ENCODE data around the gene TTLL13. TPM values are rescaled to one million over a fixed set of nuclear protein-coding genes. Genes with fewer than 3 reads are reported as not detected.

The TTLL13 gene
- total and polyA plus RNA-seq, 2 of the 8 experiments (the other 6 are each of a cell fraction or from before 2014, with no cell fraction given) = 0.03 TPM; not detected in 1

- no peak for TF ChIP-seq EP300 (IDR thresholded peaks at IDR 0.05; ENCODE audit: borderline replicate concordance in 1 of 2, low read depth in 2 of 2, low read length in 2 of 2)
- TF ChIP-seq NANOG (IDR thresholded peaks at IDR 0.05; ENCODE audit: insufficient read depth, low read depth, low read length, poor library complexity, severe bottlenecking) = no peak
- TF ChIP-seq SUZ12 (IDR thresholded peaks at IDR 0.05; ENCODE audit: low read length) = no peak
- TF ChIP-seq SAP30 (IDR thresholded peaks at IDR 0.05; ENCODE audit: insufficient read depth, insufficient replicate concordance, low read length) = no peak
- no peak for TF ChIP-seq HDAC6 (IDR thresholded peaks at IDR 0.05; ENCODE audit: low read depth, low read length)
Measured at GRCh38 chr15:90300541-90300940, 51.2 kb downstream of the TTLL13 start (continued).
